Activated CD4-positive, alpha-beta T cell treated with anti-CD3 and anti-CD28 coated beads, Interleukin-2, amount 10 ng/mL, durations not matched to agents 24 days and 14 days (primary cell): ENCODE measurements around the gene SLC38A3. TPM values are rescaled to one million over a fixed set of nuclear protein-coding genes. Genes with fewer than 3 reads are reported as not detected.

Source experiments
- DNase-seq: peaks from one replicate; pipeline ENCODE4 v3.0.0; 2022
- H3K27ac Mint-ChIP-seq: one replicate; pipeline ENCODE4 v1.8.0; 2022; ENCODE audit warnings: mild to moderate bottlenecking, mixed read lengths
- H3K27me3 Mint-ChIP-seq: one replicate; pipeline ENCODE4 v1.8.0; 2022; ENCODE audit warnings: mixed read lengths
- H3K36me3 Mint-ChIP-seq: one replicate; pipeline ENCODE4 v1.8.0; 2022; ENCODE audit warnings: low read depth, mild to moderate bottlenecking, mixed read lengths
- H3K4me1 Mint-ChIP-seq: one replicate; pipeline ENCODE4 v1.8.0; 2021; ENCODE audit warnings: mixed read lengths
- H3K4me3 Mint-ChIP-seq: one replicate; pipeline ENCODE4 v1.8.0; 2022; ENCODE audit warnings: mild to moderate bottlenecking, moderate library complexity, mixed read lengths
- H3K9me3 Mint-ChIP-seq: one replicate; pipeline ENCODE4 v1.8.0; 2021; ENCODE audit warnings: mixed read lengths
- intact Hi-C: fragments of 100-400 bp; cut with micrococcal nuclease; formaldehyde crosslinking; loops from one replicate; pipeline ENCODE4 v1.15.1; 2023
- total RNA-seq: library from RNA; stranded (reverse); gene quantifications from 2 replicates; pipeline ENCODE4 v1.2.3, GENCODE V29; 2022

Gene SLC38A3
- total RNA-seq, 1 donor from 2014 or later = not detected

DNA sequence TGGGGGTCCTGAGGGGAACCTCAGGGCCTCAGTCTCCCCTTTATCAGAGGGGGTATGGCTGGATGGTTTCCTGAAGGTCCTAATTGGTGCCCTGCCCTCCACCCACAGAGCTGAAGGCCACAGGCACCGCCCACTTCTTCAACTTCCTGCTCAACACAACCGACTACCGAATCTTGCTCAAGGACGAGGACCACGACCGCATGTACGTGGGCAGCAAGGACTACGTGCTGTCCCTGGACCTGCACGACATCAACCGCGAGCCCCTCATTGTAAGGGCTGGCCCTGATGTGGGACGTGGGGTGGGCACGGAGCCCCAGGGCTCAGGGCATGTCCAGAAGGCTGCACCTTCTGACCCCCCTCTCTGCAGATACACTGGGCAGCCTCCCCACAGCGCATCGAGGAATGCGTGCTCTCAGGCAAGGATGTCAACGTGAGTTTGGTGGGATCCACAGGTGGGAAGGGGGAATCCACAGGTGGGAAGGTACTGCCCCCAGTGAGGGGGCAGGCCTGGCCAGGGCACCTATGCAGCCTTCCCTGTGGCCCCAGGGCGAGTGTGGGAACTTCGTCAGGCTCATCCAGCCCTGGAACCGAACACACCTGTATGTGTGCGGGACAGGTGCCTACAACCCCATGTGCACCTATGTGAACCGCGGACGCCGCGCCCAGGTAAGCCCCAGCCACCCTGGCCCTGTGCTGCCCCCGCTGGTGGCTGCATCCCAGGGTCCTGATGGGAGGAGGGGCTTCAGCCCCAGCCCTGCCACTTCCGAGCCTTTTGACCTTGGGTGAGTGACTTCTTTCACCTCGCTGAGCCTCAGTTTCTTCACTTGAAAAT lies 31.2 kb upstream of the SLC38A3 start:
- DNase-seq = no peak
- intact Hi-C loops = no loop called here

DNA sequence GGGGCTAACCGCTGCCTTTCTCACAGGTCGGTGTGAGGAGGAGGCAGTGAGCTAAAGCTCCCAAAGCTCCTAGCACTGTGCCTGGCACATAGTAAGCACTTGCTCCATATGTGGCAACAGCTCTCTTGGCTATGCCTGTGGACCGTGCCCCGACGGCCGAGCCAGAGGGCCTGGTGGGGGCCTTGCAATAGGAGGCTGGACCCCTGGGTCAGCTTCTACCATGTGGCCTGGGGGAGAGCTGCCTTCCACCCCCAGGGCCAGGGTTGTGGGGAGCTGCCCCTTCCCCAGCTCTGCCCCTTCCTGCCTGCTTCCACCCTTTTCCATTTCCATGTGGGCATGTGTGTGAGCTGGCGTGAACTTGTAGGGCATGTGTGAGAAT lies 30.6 kb upstream of the SLC38A3 start:
- no peaks in the 10 kb centered on the region for H3K36me3 Mint-ChIP-seq
- DNase-seq = no peak
- peaks cover 3% of the 10 kb centered on the region for H3K4me1 Mint-ChIP-seq
- intact Hi-C loops = no loop called here
- no peaks in the 10 kb centered on the region for H3K27me3 Mint-ChIP-seq
- no peaks in the 10 kb centered on the region for H3K9me3 Mint-ChIP-seq
- no peak overlapping the region for H3K27ac Mint-ChIP-seq
- no peak overlapping the region for H3K4me3 Mint-ChIP-seq

More for the DNA sequence above, 31.2 kb upstream of the SLC38A3 start:
- Mint-ChIP-seq H3K4me3 (no peak overlapping the region), H3K27me3 (no peaks in the 10 kb centered on the region), H3K4me1 (peaks cover 3% of the 10 kb centered on the region), H3K27ac (no peak overlapping the region), H3K36me3 (no peaks in the 10 kb centered on the region), H3K9me3 (no peaks in the 10 kb centered on the region)

DNA sequence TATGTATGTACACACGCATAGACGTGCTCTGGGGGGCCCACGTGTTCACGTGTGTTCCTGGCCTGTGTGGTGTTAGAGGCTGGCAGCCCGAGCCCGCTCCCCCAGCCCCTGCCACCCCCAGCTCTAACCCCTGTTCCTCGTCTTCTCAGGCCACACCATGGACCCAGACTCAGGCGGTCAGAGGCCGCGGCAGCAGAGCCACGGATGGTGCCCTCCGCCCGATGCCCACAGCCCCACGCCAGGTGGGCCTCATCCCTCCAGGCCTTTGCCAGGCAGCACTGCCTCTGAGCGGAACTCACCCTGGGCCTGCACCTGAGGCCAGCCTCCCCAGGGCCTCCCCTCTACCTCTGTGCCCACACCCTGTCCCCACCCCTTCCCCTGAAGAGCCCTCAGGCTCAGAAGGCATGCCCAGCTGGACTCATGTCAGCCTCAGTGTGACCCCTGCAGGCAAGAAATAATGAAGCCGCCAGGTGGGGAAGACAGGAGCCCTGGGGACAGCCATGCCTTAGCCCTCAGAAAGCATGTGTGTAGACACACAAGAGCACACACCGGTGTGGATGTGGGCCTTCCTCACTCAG lies 30.0 kb upstream of the SLC38A3 start:
- Mint-ChIP-seq H3K27ac (no peak overlapping the region), H3K9me3 (no peaks in the 10 kb centered on the region), H3K4me3 (no peak overlapping the region), H3K4me1 (peaks cover 3% of the 10 kb centered on the region), H3K36me3 (no peaks in the 10 kb centered on the region), H3K27me3 (no peaks in the 10 kb centered on the region)
- no peak for DNase-seq
- intact Hi-C loops = no loop called here

DNA sequence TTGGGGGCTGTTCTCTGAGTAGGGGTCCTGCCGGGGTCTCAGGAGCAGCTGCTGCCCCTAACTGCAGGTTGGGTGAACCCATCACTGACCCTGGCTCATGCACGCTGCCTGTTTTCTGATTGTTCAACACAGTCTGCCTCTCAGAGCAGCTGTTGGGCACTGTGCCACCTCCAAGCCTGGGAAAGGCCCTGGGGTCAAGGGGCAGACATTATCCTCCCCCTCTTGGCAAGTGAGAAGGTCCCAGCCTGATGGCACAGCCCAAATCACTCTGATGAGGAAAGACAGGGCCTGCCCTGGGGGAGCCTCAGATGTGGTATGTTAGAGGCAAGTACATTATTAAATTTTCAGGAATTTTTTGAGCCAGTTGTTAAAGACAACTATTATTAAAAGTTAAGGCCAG lies 27.7 kb upstream of the SLC38A3 start:
- no peak overlapping the region for H3K27ac Mint-ChIP-seq
- no peak for DNase-seq
- H3K4me1 Mint-ChIP-seq = peaks cover 3% of the 10 kb centered on the region
- no peak overlapping the region for H3K4me3 Mint-ChIP-seq
- no peaks in the 10 kb centered on the region for H3K36me3 Mint-ChIP-seq
- intact Hi-C loops = no loop called here
- H3K9me3 Mint-ChIP-seq = no peaks in the 10 kb centered on the region
- peaks cover 3% of the 10 kb centered on the region for H3K27me3 Mint-ChIP-seq

DNA sequence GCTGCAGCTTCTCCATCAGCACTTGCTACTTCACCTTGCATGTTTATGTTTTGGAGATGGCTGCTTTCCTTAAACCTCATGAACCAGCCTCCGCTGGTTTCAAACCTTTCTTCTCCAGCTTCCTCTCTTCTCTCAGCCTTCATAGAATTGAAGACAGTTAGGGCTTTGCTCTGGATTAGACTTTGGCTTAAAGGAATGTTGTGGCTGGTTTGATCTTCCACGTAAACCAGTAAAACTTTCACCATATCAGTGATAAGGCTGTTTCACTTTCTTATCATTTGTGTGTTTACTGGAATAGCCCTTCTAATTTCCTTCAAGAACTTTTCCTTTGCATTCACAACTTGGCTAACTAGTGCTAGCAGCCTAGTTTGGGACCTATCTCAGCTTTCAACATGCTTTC lies 25.4 kb upstream of the SLC38A3 start:
- Mint-ChIP-seq H3K4me3 (no peak overlapping the region), H3K36me3 (no peaks in the 10 kb centered on the region), H3K9me3 (no peaks in the 10 kb centered on the region), H3K27me3 (peaks cover 3% of the 10 kb centered on the region), H3K27ac (no peak overlapping the region), H3K4me1 (no peaks in the 10 kb centered on the region)
- DNase-seq = no peak
- intact Hi-C loops = no loop called here

DNA sequence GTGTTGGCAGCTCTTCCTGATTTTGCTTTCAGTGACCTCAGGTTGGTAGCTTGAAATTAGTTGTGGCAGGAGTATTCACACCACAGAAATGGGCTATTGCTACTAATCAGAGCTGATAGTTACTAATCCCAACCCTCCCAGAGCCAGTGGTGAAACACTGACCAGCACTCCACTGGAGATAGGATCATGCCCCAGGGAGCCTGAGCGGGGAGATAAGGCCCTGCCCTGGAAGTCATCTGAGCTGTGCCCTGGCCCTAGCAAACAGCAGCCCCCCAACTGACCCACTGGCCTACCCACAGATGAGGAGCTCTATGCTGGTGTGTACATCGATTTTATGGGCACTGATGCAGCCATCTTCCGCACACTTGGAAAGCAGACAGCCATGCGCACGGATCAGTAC lies 23.1 kb upstream of the SLC38A3 start:
- DNase-seq = no peak
- H3K27me3 Mint-ChIP-seq = peaks cover 3% of the 10 kb centered on the region
- intact Hi-C loops = no loop called here
- no peak overlapping the region for H3K4me3 Mint-ChIP-seq
- H3K36me3 Mint-ChIP-seq = no peaks in the 10 kb centered on the region
- H3K4me1 Mint-ChIP-seq = no peaks in the 10 kb centered on the region
- no peaks in the 10 kb centered on the region for H3K9me3 Mint-ChIP-seq
- H3K27ac Mint-ChIP-seq = no peak overlapping the region

DNA sequence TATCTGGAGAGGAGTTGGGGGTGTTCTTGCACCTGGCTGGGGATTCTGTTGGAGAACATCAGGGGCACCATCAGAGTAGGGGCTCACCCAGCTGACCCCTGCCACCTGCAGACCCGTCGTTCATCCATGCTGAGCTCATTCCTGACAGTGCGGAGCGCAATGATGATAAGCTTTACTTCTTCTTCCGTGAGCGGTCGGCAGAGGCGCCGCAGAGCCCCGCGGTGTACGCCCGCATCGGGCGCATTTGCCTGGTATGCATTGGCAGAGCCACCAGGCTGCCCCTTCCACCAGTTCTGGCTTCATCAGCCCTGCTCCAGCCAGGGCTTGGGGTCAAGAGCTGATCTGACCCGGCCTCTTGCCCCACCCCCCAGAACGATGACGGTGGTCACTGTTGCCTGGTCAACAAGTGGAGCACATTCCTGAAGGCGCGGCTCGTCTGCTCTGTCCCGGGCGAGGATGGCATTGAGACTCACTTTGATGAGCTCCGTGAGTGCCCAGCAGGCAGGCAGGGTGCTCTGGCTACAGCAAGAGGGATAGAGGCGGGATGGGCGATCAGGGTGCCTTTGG lies 22.5 kb upstream of the SLC38A3 start:
- no peaks in the 10 kb centered on the region for H3K4me1 Mint-ChIP-seq
- H3K36me3 Mint-ChIP-seq = no peaks in the 10 kb centered on the region
- H3K27ac Mint-ChIP-seq = no peak overlapping the region
- no peaks in the 10 kb centered on the region for H3K9me3 Mint-ChIP-seq
- H3K27me3 Mint-ChIP-seq = peaks cover 3% of the 10 kb centered on the region
- DNase-seq = no peak
- intact Hi-C loops = no loop called here
- no peak overlapping the region for H3K4me3 Mint-ChIP-seq

DNA sequence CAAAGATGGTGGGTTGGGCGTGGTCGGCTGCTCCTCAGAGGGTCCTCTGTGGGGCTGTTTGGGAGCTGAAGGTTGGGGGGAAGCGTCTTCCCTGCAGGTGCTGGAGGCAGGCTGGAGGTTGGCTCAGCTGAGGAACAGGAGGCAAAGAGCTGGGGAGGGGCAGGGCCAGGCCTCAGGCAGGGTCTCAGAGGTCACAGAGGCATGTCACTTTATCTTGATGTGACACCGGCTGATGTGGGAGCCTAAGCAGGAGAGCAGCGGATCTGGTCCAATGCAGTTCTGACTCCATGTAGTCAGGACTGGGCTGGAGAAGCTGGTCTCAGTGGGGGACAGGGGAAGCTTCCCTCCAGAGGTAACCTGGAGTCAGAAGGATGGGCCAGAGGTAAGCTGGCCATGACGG lies 21.3 kb upstream of the SLC38A3 start:
- H3K4me1 Mint-ChIP-seq = no peaks in the 10 kb centered on the region
- H3K27me3 Mint-ChIP-seq = peaks cover 3% of the 10 kb centered on the region
- no peak for DNase-seq
- intact Hi-C loops = no loop called here
- H3K36me3 Mint-ChIP-seq = no peaks in the 10 kb centered on the region
- H3K27ac Mint-ChIP-seq = no peak overlapping the region
- no peaks in the 10 kb centered on the region for H3K9me3 Mint-ChIP-seq
- no peak overlapping the region for H3K4me3 Mint-ChIP-seq

DNA sequence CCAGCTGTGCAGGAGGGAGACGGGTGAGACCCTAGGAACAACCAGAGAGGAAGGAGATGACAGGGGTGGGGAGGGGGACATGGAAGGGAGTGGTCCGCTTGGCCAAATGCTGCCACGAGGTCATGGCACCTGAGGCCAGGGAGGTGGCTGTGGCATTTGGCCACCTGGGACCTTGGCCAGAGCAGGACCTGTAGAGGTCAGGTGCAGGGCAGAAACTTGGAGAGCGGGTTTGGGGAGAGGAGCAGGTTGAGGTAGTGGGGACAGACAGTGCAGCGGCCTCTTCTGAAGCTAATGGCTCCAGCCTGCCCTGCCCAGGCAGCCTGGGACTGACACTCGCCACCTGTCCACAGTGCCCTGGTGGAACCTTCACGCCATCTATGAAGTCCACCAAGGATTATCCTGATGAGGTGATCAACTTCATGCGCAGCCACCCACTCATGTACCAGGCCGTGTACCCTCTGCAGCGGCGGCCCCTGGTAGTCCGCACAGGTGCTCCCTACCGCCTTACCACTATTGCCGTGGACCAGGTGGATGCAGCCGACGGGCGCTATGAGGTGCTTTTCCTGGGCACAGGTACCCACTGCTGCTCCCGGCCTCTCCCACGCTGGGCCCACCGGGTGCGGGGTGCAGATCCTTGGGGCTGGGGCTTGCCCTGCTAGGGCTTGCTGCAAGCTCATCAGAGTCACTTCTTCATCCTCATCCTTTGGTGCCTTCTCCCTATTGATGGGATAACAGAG lies 20.7 kb upstream of the SLC38A3 start:
- Mint-ChIP-seq H3K4me3 (no peak overlapping the region), H3K36me3 (no peaks in the 10 kb centered on the region), H3K27me3 (peaks cover 3% of the 10 kb centered on the region), H3K9me3 (no peaks in the 10 kb centered on the region), H3K27ac (no peak overlapping the region), H3K4me1 (no peaks in the 10 kb centered on the region)
- intact Hi-C loops = no loop called here
- DNase-seq = no peak

DNA sequence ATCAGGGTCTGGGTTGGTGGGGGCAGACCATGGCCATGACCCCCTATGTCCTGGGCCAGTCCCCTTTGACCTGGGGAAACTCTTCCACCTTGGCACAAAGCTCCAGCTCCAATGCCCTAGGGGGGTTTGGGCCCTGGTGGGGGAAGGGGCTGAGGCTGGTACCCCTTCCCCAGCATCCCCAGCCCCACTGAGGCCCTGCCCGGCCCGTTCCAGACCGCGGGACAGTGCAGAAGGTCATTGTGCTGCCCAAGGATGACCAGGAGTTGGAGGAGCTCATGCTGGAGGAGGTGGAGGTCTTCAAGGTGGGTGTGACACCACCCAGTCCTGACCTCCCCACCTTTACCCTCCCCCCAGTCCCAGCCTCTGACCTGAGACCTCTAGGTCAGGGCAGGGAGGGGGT lies 19.8 kb upstream of the SLC38A3 start:
- intact Hi-C loops = no loop called here
- no peak overlapping the region for H3K27ac Mint-ChIP-seq
- H3K4me3 Mint-ChIP-seq = no peak overlapping the region
- DNase-seq = no peak
- H3K27me3 Mint-ChIP-seq = peaks cover 3% of the 10 kb centered on the region
- H3K36me3 Mint-ChIP-seq = no peaks in the 10 kb centered on the region
- H3K9me3 Mint-ChIP-seq = no peaks in the 10 kb centered on the region
- no peaks in the 10 kb centered on the region for H3K4me1 Mint-ChIP-seq

DNA sequence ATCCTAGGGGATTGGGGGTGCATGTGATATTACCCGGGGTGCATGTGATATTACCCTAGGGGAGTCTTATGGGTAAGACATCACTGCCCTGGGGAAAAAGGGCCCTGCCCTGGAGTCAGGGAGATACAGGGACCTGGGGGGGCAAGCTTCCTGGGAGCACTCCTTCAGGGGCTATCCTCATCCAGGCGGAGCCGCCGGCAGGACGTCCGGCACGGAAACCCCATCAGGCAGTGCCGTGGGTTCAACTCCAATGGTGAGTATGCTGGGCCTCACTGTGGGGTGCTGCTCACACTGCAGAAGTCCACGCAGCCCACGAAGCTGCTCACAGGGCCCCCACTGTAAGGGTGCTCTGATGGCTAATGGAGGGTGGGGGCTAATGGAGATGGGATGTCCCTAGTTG lies 19.0 kb upstream of the SLC38A3 start:
- no peak overlapping the region for H3K4me3 Mint-ChIP-seq
- no peaks in the 10 kb centered on the region for H3K9me3 Mint-ChIP-seq
- H3K27me3 Mint-ChIP-seq = no peaks in the 10 kb centered on the region
- H3K4me1 Mint-ChIP-seq = no peaks in the 10 kb centered on the region
- H3K36me3 Mint-ChIP-seq = no peaks in the 10 kb centered on the region
- intact Hi-C loops = no loop called here
- no peak overlapping the region for H3K27ac Mint-ChIP-seq
- no peak for DNase-seq

DNA sequence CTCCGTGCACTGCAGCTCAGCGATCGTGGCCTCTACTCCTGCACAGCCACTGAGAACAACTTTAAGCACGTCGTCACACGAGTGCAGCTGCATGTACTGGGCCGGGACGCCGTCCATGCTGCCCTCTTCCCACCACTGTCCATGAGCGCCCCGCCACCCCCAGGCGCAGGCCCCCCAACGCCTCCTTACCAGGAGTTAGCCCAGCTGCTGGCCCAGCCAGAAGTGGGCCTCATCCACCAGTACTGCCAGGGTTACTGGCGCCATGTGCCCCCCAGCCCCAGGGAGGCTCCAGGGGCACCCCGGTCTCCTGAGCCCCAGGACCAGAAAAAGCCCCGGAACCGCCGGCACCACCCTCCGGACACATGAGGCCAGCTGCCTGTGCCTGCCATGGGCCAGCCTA lies 17.3 kb upstream of the SLC38A3 start:
- intact Hi-C loops = no loop called here
- H3K27me3 Mint-ChIP-seq = peaks cover 2% of the 10 kb centered on the region

DNA sequence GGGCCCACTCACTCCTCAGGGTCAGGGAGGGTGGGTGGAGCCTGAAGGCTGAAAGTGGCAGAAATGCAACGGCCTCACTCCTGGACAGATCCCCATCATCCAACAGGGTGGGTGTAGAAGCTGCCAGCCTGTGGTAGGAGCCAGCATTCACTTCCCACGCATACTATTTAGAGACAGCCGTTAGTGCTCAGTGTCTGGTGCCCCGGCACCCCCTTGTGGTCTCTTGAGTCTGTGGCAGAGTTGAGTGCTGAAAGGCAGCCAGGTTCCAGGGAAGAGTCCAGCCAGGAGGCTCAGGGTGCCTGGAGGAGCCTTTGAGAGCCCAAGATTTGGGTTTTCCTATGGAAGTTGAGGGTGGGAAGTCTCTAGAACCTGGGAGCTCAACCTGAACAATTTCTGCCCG lies 15.8 kb upstream of the SLC38A3 start:
- Mint-ChIP-seq H3K27me3 (peaks cover 4% of the 10 kb centered on the region), H3K4me1 (peaks cover 2% of the 10 kb centered on the region), H3K4me3 (no peak overlapping the region), H3K36me3 (no peaks in the 10 kb centered on the region), H3K9me3 (no peaks in the 10 kb centered on the region), H3K27ac (no peak overlapping the region)
- DNase-seq = peak; percentile 80
- intact Hi-C loops = loop anchor here (1.0 kb wide), 1 partner anchor 68 kb away; no protein-coding TSS in a partner anchor

More for the DNA sequence above, 17.3 kb upstream of the SLC38A3 start:
- no peaks in the 10 kb centered on the region for H3K36me3 Mint-ChIP-seq
- H3K4me1 Mint-ChIP-seq = peaks cover 1% of the 10 kb centered on the region
- H3K4me3 Mint-ChIP-seq = no peak overlapping the region
- H3K9me3 Mint-ChIP-seq = no peaks in the 10 kb centered on the region
- H3K27ac Mint-ChIP-seq = no peak overlapping the region
- DNase-seq = no peak

DNA sequence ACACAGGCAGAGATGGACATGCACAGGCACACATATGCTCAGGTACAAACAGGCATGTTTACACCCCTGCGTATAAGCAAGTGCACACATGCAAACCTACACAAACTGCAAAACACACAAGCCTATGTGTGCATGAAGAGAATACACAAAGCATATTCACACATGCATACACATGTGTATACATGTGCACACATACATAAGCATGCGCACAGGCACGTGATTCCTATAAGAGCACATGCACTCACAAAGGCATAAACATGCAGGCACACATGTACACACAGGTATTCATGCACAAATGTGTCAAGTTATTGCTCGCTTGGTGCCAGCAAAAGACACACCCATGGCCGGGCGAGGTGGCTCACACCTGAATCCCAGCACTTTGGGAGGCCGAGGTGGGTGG lies 15.1 kb upstream of the SLC38A3 start:
- no peaks in the 10 kb centered on the region for H3K36me3 Mint-ChIP-seq
- intact Hi-C loops = loop anchor here (1.0 kb wide), 1 partner anchor 69 kb away; no protein-coding TSS in a partner anchor
- no peaks in the 10 kb centered on the region for H3K9me3 Mint-ChIP-seq
- H3K4me3 Mint-ChIP-seq = no peak overlapping the region
- H3K4me1 Mint-ChIP-seq = peaks cover 5% of the 10 kb centered on the region
- no peak for DNase-seq
- no peak overlapping the region for H3K27ac Mint-ChIP-seq
- peaks cover 7% of the 10 kb centered on the region for H3K27me3 Mint-ChIP-seq
